Activated CD4-positive, alpha-beta T cell treated with anti-CD3 and anti-CD28 coated beads for 24 hours (primary cell): ENCODE data around the gene XPR1.

Experiments
- DNase-seq, 2 donors: peaks; one replicate each; pipeline ENCODE4 v3.0.0-alpha.2; 2020; ENCODE audit warnings: low read depth in 2 of 2

The XPR1 gene

DNA sequence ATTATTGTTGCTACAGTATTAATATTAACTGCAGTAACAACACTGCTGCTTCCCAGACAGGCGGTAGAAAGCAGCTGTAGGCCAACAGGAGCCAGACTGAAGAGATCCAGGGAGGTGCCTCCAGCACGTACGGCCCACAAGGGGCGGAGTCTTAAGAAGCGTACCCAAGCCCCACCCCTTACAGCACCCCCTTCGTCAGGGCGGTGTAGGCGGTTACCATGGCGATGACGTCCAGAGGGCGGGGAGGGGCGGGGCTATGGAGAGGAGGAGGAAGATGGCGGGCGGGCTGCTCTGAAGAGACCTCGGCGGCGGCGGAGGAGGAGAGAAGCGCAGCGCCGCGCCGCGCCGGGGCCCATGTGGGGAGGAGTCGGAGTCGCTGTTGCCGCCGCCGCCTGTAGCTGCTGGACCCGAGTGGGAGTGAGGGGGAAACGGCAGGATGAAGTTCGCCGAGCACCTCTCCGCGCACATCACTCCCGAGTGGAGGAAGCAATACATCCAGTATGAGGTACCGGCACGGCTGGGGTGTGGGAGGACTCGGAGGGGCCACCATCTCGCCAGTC lies at the start of gene XPR1:
TSS of gene XPR1 (plus strand) at position 257 of the 560 bp plus-strand sequence. CDS start at position 437, 180 bp downstream.
- DNase-seq: peak; percentile 97

- no peak for DNase-seq
Measured at GRCh38 chr1:180584869-180585268, 47.0 kb upstream of the XPR1 start.

DNA sequence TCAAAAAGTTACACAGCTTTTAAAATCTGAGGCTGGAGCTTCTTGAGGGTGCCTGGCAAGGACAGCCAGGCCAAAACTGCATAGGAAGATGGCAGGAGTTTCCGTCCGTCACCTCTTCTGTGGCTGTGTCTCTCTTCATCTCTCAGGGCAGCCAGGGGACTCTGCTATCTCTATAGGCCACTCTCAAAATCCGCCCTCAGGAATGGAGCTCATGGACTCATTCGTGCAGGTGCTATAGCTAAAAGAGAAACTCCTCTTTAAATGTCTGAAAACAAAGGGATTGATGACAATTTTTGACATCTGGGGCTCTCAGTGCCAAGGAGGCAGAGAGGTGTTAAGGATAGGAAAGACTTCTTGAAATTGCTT lies 45.8 kb upstream of the XPR1 start:
- DNase-seq: no peak

GRCh38 chr1:180586671-180587155 lies 45.1 kb upstream of the XPR1 start:
- DNase-seq: no peak

- DNase-seq: no peak
Measured at GRCh38 chr1:180588121-180588520, 43.7 kb upstream of the XPR1 start.

DNA sequence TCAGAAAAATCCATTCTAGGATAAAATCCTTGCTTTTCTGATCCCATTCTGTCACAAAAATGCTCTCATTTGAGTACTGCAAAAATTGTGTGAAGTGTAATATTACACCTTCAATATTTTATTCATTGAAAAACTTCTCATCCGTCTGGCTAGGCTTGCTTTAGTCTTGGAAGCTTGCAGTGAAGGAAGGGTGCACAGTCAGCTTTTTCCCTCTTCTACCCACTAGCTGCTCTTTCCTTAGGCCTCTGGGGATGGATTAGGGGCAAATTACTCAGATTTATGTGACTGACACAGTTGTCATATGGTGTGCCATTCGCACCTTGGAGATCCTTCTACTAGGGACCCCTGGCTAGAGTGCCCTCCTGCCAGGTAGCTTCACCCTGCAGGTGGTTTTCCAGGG lies 40.9 kb upstream of the XPR1 start:
- DNase-seq: no peak

DNA sequence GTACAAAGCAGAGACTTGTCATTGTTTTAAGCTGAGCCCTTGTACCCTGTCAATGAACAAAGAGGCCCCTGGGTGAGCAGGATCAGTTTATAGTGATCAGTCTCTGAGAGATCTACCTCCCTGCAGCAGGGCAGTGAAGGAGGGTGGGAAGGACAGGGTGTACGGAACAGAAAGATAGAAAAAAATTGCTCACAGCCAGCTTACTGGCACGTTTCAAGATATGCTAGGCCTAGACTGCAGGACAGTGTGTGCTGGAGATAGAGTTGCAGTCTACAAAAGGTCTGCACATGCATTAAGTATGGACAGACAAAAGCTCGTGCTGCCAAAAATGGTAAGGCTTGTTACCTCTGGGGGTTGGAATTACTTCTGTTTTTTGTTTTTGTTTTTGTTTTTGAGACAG lies 38.4 kb upstream of the XPR1 start:
- no peak for DNase-seq

DNA sequence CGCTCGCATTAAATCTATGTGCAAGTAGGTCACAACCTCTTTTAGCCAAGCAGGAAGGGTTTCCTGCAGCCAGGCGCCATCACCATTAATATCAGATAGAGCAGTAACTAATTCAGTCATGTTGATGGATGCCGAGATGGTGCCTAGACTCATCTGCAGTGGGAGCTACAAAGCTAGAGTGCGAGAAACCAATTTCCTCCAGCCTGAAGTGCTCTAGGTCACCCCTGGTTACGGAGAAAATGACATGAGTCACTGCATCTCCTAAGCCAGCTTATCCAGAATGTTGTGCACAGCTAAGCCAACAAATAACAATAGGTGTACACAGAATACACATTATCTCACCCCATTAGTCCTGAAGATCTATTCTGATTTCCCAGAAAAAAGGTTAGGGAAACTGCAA lies 37.1 kb upstream of the XPR1 start:
- no peak for DNase-seq

GRCh38 chr1:180595966-180596365 lies 35.9 kb upstream of the XPR1 start:
- DNase-seq: no peak

DNA sequence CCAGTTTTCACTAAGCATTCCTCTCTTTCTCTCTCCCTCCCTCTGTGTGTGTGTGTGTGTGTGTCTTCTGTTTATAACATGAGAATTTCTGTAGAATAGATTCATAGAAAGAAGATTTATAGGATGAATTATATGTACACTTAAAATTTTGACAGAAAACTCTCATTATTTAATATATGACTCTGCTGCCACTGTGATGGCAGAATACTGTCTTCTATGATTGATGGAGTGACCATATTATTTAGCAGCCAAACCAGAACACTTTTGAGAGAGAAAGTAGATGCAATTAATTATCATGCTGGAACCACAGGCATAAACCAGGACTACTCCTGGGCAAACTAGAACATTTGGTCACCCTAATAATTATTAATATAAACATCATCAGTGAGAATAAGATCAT lies 34.3 kb upstream of the XPR1 start:
- DNase-seq: no peak

DNA sequence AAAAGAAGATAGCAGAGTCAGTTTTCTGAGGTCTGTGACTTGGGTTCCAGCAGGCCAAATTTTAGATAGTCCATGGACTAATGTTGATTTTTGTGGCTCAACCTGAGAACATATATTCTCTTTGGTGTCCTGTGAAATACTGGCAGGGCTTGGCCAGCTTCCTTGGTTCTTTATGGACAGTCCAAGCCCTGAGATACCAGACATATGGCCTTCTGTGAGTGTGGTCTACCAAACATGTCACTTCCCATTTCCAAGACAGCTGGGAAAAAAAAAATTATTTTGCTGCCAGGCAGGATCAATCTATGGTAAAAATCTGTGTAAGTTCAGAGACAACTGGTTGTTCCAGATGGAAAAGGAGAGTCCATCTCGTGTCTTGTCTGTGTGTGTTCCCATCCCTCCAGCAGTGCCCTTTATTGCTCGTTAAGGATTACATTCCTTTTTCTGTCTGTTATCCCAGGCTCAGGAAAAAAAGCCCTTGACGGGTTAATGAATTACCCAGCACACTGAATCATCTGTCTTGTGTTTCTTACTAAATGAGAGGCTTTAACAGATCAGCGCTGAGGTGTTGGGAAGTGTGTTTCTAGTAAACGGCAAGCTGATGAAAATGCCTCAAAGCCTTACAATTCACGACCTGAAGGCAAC lies 33.4 kb upstream of the XPR1 start:
- DNase-seq: no peak

DNA sequence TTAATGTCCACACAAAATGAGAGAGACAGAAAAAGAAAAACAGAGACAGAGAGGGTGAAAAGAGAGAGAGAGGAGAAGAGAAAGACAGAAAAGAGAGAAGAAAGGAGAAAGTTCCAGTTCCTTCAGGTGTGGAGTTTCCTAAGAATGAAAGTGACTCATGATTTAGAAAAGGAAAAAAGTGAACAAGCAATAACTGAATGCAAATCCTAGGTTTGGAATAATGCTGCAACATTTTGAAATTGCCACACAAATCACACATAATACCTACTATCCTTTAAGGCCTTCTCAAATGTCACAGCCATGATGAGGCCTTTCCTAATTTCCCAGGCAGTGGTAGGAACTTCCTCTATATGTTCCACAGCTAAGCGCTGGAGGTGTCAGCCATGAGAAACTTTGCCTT lies 31.5 kb upstream of the XPR1 start:
- no peak for DNase-seq

GRCh38 chr1:180601512-180601911 lies 30.3 kb upstream of the XPR1 start:
- no peak for DNase-seq

- no peak for DNase-seq
Measured at GRCh38 chr1:180603223-180603849, 28.5 kb upstream of the XPR1 start.

DNA sequence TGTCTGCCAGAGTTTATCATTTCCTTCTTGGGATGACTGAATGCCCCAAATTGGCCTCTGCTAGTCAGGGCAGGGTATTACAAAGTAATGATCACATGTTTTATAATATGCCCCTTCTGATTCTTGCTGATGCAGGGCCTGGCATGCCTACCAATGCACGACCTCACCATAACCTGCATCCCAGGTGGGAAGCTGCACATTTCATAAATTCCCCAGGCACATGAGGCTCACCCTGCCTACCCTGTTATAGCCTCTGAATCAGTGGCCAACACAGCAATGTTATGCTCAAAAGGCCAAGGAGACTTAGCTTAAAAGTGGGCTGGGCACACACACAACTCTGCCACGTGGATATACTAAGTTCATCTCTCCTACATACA lies 28.0 kb upstream of the XPR1 start:
- DNase-seq: no peak

DNA sequence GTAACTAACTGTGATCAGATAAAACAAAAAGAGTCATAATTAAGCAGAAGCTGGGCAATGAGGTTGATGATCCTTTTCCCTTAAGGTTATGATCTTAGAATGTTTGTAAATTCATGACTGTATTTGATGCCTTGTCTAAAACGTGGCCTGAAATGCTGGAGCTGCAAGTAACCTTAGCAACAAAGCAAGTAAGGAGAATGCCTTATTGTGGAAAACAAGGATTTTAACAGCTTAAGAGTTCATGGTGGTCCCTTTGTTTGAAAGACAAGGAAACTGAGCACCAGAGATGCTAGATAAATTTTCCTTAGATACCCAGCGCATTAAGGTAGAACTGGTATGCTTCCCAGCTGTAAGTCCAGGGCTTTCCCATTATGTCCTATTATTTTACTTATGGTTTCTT lies 25.7 kb upstream of the XPR1 start:
- no peak for DNase-seq

DNA sequence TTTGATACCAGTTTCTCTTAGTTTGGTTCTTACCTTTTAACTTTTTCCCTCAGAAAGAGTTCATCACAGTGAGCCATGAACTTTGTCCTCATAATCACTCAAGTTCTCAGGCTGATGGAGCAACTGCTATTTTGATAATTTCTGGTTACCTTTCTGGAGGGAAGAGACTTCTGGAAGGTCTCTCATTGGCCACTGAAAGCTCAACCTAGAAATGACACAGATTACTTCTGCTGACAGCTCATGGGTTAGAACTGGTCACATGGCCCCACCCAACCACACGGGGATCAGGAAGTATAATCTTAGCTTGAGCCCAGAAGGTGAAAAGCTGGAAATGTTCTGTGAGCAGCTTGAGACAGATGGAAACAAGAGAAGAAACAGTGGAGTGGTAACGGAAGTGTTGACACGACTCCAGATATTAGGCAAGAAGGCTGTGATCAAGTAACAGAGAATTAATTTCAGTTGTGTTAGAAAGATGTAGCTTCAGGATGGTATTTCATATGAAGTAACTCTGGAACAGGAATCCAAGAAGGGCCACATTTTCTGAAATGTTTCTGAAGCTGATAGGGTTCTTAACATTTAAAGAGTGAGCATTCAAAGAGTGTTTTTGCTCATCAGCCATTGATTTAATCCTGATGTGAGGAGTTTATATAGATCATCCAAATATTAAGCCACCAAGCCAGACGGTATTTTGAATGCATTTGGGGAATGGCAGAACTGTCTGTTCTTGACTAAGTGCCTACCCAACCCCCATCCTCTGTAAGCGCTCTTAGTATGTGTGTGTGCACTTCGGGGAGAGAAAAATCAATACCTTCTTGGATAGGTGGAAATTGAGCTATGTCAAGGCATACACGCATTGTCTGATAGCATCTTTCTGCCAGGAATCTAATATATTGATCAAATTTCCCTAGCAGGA lies 21.9 kb upstream of the XPR1 start:
- no peak for DNase-seq

DNA sequence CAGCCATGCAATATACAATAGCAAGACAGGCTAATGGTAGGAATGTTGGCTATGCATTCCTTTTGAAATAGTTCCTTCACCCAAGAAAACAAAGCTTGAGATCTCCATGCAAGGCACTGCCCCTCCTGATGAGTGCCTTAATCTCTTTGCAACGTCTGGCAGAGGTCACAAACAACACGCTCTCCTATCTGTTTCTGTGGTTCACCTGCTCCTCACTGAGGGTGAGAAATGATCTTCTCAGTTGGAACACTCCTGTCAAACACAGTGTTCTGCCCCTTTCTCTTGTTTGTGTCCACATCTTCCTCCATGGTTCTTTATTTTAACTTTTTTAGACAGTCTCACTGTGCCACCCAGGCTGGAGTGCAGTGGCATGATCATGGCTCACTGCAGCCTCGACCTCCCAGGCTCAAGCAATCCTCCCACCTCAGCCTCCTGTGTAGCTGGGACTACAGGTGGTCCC lies 21.2 kb upstream of the XPR1 start:
- DNase-seq: no peak

GRCh38 chr1:180611016-180611930 lies 20.5 kb upstream of the XPR1 start:
- no peak for DNase-seq

DNA sequence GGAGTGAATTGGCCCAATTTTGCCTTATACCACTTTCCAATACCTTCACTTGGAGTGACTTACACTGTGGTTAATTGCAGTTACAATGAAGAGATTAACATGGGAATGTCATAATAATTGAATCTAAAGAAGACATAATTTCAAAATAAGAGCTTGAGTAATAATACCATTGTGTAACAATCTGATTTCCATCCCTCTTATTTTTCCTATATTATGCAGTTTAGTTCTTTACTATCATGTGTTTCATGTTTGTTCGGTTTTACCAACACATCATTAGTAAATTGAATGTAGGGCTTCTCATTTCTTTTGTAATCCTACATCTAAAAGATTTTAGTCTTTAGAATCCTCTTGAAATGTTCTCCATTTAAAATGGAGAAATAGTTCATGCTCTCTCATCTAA lies 19.2 kb upstream of the XPR1 start:
- no peak for DNase-seq

- no peak for DNase-seq
Measured at GRCh38 chr1:180614730-180615129, 17.1 kb upstream of the XPR1 start.
